ENCODE data around the gene CEP135. TPM values are rescaled to one million over a fixed set of nuclear protein-coding genes. Genes with fewer than 3 reads are reported as not detected.

CEP135 gene
- total RNA-seq, 1 experiment from 2014 or later = 13.9 TPM

DNA sequence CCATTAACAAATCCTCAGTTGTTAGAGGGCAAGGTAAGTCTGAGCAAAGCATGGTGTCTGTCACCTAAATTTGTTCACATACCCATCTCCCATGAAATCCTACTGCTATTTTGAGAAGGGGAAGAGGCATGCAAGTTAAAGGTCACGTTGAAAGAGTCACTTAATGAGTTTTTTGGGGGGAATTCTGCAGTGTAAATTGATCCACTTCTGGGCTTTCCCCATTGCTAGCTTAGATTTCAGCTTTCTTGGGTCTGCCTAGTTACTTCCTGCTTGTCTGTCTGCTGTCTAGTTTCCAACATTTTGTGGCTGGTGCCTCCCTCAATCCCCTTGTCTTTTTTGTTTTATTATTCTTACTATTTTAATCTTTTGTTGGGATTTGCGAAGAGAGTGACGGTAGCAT, 32.0 kb downstream of the CEP135 start:
- Histone ChIP-seq H3T11ph (ENCODE audit: low read length) (no peak overlapping the region), H3K18ac (ENCODE audit: insufficient read length, low read depth, low read length) (no peak overlapping the region), H3K4me1 (ENCODE audit: insufficient read depth, low read length) (no peaks in the 10 kb centered on the region), H3K14ac (ENCODE audit: insufficient read depth, low read length) (no peak overlapping the region), H3K79me1 (ENCODE audit: insufficient read depth, low read depth, low read length, poor library complexity, severe bottlenecking) (no peaks in the 10 kb centered on the region), H3K4ac (ENCODE audit: low read depth, low read length) (no peak overlapping the region), H4K20me1 (ENCODE audit: control insufficient read depth, insufficient read depth, insufficient read length) (no peaks in the 10 kb centered on the region), H3K27me3 (ENCODE audit: insufficient read depth, low read length) (no peaks in the 10 kb centered on the region), H3K56ac (ENCODE audit: insufficient read length, low read depth, low read length) (no peak overlapping the region), H2BK5ac (ENCODE audit: insufficient read length, low read length) (no peak overlapping the region), H3K27ac (ENCODE audit: insufficient read length, low read depth, low read length) (no peak overlapping the region), H2AK5ac (ENCODE audit: insufficient read length, low read length) (no peak overlapping the region), H2BK20ac (ENCODE audit: low read depth, low read length, poor library complexity, severe bottlenecking) (no peak overlapping the region), H4K8ac (replicated peaks; ENCODE audit: insufficient read length, low read depth, low read length) (no peak overlapping the region), H2BK15ac (ENCODE audit: low read depth, low read length) (no peak overlapping the region), H3K79me2 (ENCODE audit: insufficient read depth, low read length) (no peaks in the 10 kb centered on the region), H3K9me3 (ENCODE audit: control insufficient read depth, low read depth, low read length) (no peaks in the 10 kb centered on the region), H3K23me2 (ENCODE audit: insufficient read length, low read depth, low read length, poor library complexity, severe bottlenecking) (no peaks in the 10 kb centered on the region), H3K4me2 (ENCODE audit: insufficient read depth, insufficient read length, low read length) (no peak overlapping the region), H3K9ac (ENCODE audit: extremely low read depth, insufficient read length, low read length) (no peak overlapping the region), H3K23ac (ENCODE audit: insufficient read length, low read depth, low read length) (no peak overlapping the region), H2BK12ac (ENCODE audit: insufficient read length, low read depth, low read length) (no peak overlapping the region), H4K5ac (ENCODE audit: insufficient read length, low read depth, low read length) (no peak overlapping the region), H2BK120ac (ENCODE audit: low read depth, low read length, poor library complexity, severe bottlenecking) (no peak overlapping the region), H4K91ac (ENCODE audit: insufficient read length, low read depth, low read length) (no peak overlapping the region), H2AFZ (ENCODE audit: low read length) (no peak overlapping the region)
- H3K36me3 Mint-ChIP-seq (ENCODE audit: insufficient read depth in 1 of 3, low read depth in 3 of 3) = peaks cover 0 to 18% (median 12%) of the 10 kb centered on the region in 3 experiments; a peak in 4 of 7 replicates
- no peak overlapping the region for H3K4me3 Mint-ChIP-seq
- DNase-seq = no peak
- TF ChIP-seq, protein P1, sequence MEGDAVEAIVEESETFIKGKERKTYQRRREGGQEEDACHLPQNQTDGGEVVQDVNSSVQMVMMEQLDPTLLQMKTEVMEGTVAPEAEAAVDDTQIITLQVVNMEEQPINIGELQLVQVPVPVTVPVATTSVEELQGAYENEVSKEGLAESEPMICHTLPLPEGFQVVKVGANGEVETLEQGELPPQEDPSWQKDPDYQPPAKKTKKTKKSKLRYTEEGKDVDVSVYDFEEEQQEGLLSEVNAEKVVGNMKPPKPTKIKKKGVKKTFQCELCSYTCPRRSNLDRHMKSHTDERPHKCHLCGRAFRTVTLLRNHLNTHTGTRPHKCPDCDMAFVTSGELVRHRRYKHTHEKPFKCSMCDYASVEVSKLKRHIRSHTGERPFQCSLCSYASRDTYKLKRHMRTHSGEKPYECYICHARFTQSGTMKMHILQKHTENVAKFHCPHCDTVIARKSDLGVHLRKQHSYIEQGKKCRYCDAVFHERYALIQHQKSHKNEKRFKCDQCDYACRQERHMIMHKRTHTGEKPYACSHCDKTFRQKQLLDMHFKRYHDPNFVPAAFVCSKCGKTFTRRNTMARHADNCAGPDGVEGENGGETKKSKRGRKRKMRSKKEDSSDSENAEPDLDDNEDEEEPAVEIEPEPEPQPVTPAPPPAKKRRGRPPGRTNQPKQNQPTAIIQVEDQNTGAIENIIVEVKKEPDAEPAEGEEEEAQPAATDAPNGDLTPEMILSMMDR (conservative IDR thresholded peaks at IDR 0.05) = no peak
- WGBS (ENCODE audit: extremely low coverage, insufficient read length, low lambda C conversion rate) = no CpG with 5 or more reads among the region's 3 CpGs
- H3K9me3 Mint-ChIP-seq = no peaks in the 10 kb centered on the region
- H3K4me1 Mint-ChIP-seq = peaks cover 2 to 3% of the 10 kb centered on the region in 2 experiments; a peak in 2 of 4 replicates
- H3K27ac Mint-ChIP-seq = no peak overlapping the region
- no peaks in the 10 kb centered on the region for H3K27me3 Mint-ChIP-seq (ENCODE audit: low read depth)

Data from H9 (cell line).